ENCODE data around the gene MRPL14.

DNA sequence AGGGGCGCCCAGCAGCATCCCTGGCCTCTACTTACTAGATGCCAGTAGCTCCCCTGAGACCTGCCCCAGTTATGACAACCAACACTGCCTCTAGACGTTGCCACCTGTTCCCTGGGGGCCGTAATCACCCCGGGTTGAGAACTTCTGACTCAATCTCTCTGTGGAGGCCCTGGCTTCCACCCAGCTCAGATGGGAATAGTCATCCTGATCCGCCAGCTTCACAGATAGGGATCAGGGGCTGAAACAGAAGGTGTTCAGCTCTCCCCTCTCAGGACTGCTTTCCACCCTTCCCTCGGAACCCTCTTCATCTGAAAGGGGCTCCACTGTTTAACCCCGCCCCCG is 34.7 kb upstream of the MRPL14 start:
- TF ChIP-seq POLR2AphosphoS5 (IDR thresholded peaks at IDR 0.05), result no peak
- TF ChIP-seq, protein P1, sequence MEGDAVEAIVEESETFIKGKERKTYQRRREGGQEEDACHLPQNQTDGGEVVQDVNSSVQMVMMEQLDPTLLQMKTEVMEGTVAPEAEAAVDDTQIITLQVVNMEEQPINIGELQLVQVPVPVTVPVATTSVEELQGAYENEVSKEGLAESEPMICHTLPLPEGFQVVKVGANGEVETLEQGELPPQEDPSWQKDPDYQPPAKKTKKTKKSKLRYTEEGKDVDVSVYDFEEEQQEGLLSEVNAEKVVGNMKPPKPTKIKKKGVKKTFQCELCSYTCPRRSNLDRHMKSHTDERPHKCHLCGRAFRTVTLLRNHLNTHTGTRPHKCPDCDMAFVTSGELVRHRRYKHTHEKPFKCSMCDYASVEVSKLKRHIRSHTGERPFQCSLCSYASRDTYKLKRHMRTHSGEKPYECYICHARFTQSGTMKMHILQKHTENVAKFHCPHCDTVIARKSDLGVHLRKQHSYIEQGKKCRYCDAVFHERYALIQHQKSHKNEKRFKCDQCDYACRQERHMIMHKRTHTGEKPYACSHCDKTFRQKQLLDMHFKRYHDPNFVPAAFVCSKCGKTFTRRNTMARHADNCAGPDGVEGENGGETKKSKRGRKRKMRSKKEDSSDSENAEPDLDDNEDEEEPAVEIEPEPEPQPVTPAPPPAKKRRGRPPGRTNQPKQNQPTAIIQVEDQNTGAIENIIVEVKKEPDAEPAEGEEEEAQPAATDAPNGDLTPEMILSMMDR (IDR thresholded peaks at IDR 0.05), result no peak
